Measurements from ENCODE around the gene RELL2.
A peak's percentile ranks its signal among the peaks of the same experiment; 100 is the strongest.

Gene RELL2

GRCh38 chr5:141681695-141682641 is 45.2 kb downstream of the RELL2 start, which contains the start of gene ARAP3:
Gene ARAP3, minus strand, starts transcription at chr5:141682230. Its CDS starts 1,744 bp downstream, at chr5:141680486.
- Histone ChIP-seq H3K27me3 (ENCODE audit: low read depth, low read length) (no peaks in the 10 kb centered on the region), H3K4me1 (ENCODE audit: control insufficient read depth in 1 of 2, insufficient read depth in 2 of 2, low read length in 2 of 2) (peaks cover 3 to 12% of the 10 kb centered on the region in 2 donors), H3K4me3 (ENCODE audit: low read depth in 1 of 2, low read length in 2 of 2) (peak within 1 kb of the TSS; percentile 52 to 55), H3K9me3 (ENCODE audit: control insufficient read depth in 1 of 2, low read length in 2 of 2) (no peaks in the 10 kb centered on the region), H3K27ac (ENCODE audit: low read length) (peak within 1 kb of the TSS; percentile 85), H3K36me3 (ENCODE audit: control insufficient read depth in 1 of 2, insufficient read depth in 2 of 2, low read length in 2 of 2) (no peaks in the 10 kb centered on the region)

GRCh38 chr5:141683596-141684141 is 46.9 kb downstream of the RELL2 start:
- Histone ChIP-seq H3K36me3 (ENCODE audit: control insufficient read depth in 1 of 2, insufficient read depth in 2 of 2, low read length in 2 of 2) (no peaks in the 10 kb centered on the region), H3K4me3 (ENCODE audit: low read depth in 1 of 2, low read length in 2 of 2) (no peak overlapping the region), H3K9me3 (ENCODE audit: control insufficient read depth in 1 of 2, low read length in 2 of 2) (no peaks in the 10 kb centered on the region), H3K27ac (ENCODE audit: low read length) (no peak overlapping the region), H3K4me1 (ENCODE audit: control insufficient read depth in 1 of 2, insufficient read depth in 2 of 2, low read length in 2 of 2) (peaks cover 3 to 12% of the 10 kb centered on the region in 2 donors), H3K27me3 (ENCODE audit: low read depth, low read length) (no peaks in the 10 kb centered on the region)

GRCh38 chr5:141685591-141685990 is 48.8 kb downstream of the RELL2 start:
- Histone ChIP-seq H3K36me3 (ENCODE audit: control insufficient read depth in 1 of 2, insufficient read depth in 2 of 2, low read length in 2 of 2) (no peaks in the 10 kb centered on the region), H3K9me3 (ENCODE audit: control insufficient read depth in 1 of 2, low read length in 2 of 2) (no peaks in the 10 kb centered on the region), H3K4me3 (ENCODE audit: low read depth in 1 of 2, low read length in 2 of 2) (no peak overlapping the region), H3K4me1 (ENCODE audit: control insufficient read depth in 1 of 2, insufficient read depth in 2 of 2, low read length in 2 of 2) (peaks cover 3 to 12% of the 10 kb centered on the region in 2 donors), H3K27ac (ENCODE audit: low read length) (no peak overlapping the region), H3K27me3 (ENCODE audit: low read depth, low read length) (no peaks in the 10 kb centered on the region)

GRCh38 chr5:141686648-141687416 is 50.0 kb downstream of the RELL2 start:
- H3K4me3 ChIP-seq (ENCODE audit: low read depth in 1 of 2, low read length in 2 of 2) = no peak overlapping the region
- H3K36me3 ChIP-seq (ENCODE audit: control insufficient read depth in 1 of 2, insufficient read depth in 2 of 2, low read length in 2 of 2) = no peaks in the 10 kb centered on the region
- no peaks in the 10 kb centered on the region for H3K27me3 ChIP-seq (ENCODE audit: low read depth, low read length)
- H3K9me3 ChIP-seq (ENCODE audit: control insufficient read depth in 1 of 2, low read length in 2 of 2) = no peaks in the 10 kb centered on the region
- H3K27ac ChIP-seq (ENCODE audit: low read length) = no peak overlapping the region
- H3K4me1 ChIP-seq (ENCODE audit: control insufficient read depth in 1 of 2, insufficient read depth in 2 of 2, low read length in 2 of 2) = peaks cover under 1 to 5% of the 10 kb centered on the region in 2 donors

Data from muscle layer of duodenum (tissue), 2 donors.